ENCODE measurements around the gene CD9.
"Not testable (repeated sequence)": the region's sequence is repeated elsewhere in the genome, so short reads cannot be mapped to it uniquely, and the experiment has no call there.

Gene CD9

GRCh38 chr12:6180268-6181051, 19.7 kb upstream of the CD9 start:
- no peak for DNase-seq (ENCODE audit: low spot score)

- no peak for DNase-seq (ENCODE audit: low spot score)
Observed at GRCh38 chr12:6181166-6181565, 19.0 kb upstream of the CD9 start.

- no peak for DNase-seq (ENCODE audit: low spot score)
Observed at GRCh38 chr12:6181583-6182278, 18.5 kb upstream of the CD9 start.

- no peak for DNase-seq (ENCODE audit: low spot score)
Observed at GRCh38 chr12:6182279-6182898, 17.8 kb upstream of the CD9 start.

- no peak for DNase-seq (ENCODE audit: low spot score)
Observed at GRCh38 chr12:6183689-6184428, 16.3 kb upstream of the CD9 start.

GRCh38 chr12:6185961-6186827, 14.0 kb upstream of the CD9 start:
- DNase-seq (ENCODE audit: low spot score): no peak

GRCh38 chr12:6187948-6188793, 12.0 kb upstream of the CD9 start:
- DNase-seq (ENCODE audit: low spot score): no peak

GRCh38 chr12:6189028-6189427, 11.2 kb upstream of the CD9 start:
- DNase-seq (ENCODE audit: low spot score): peak; percentile 52

GRCh38 chr12:6189952-6190598, 10.1 kb upstream of the CD9 start:
- not testable (repeated sequence) for DNase-seq (ENCODE audit: low spot score)

- DNase-seq (ENCODE audit: low spot score): not testable (repeated sequence)
Observed at GRCh38 chr12:6190767-6191530, 9.3 kb upstream of the CD9 start.

GRCh38 chr12:6192604-6193380, 7.4 kb upstream of the CD9 start:
- no peak for DNase-seq (ENCODE audit: low spot score)

- DNase-seq (ENCODE audit: low spot score): peak; percentile 58
Observed at GRCh38 chr12:6193853-6194815, 6.1 kb upstream of the CD9 start.

- peak; percentile 90 for DNase-seq (ENCODE audit: low spot score)
Observed at GRCh38 chr12:6195665-6196535, 4.3 kb upstream of the CD9 start.

GRCh38 chr12:6198051-6198450, 2.1 kb upstream of the CD9 start:
- DNase-seq (ENCODE audit: low spot score): no peak

- no peak for DNase-seq (ENCODE audit: low spot score)
Observed at GRCh38 chr12:6198556-6198955, 1.6 kb upstream of the CD9 start.

GRCh38 chr12:6198985-6199530, 1.1 kb upstream of the CD9 start:
- no peak for DNase-seq (ENCODE audit: low spot score)
